PC-9 (cell line): Measurements from ENCODE around the gene PRR5L.

Source experiments
- CTCF ChIP-seq: fragments of 200-600 bp; sonication (generic); conservative IDR thresholded peaks from 2 replicates; pipeline ENCODE4 v1.6.1; 2017; ENCODE audit warnings: mixed run types, antibody characterized with exemption, mild to moderate bottlenecking, moderate library complexity
- EZH2 ChIP-seq: fragments of 200-600 bp; sonication (generic); IDR thresholded peaks from 2 replicates; pipeline ENCODE4 v1.8.0; 2017; ENCODE audit warnings: antibody characterized with exemption, low read depth

- TF ChIP-seq CTCF (peak; percentile 96), EZH2 (no peak)
Observed at GRCh38 chr11:36509694-36510593, 213.9 kb downstream of the PRR5L start, which contains the start of gene TRAF6.
